Measurements from ENCODE around the gene NCAM2.
"Not testable (repeated sequence)": the region's sequence is repeated elsewhere in the genome, so short reads cannot be mapped to it uniquely, and the experiment has no call there.

The NCAM2 gene

GRCh38 chr21:21332492-21332891 lies 334.3 kb downstream of the NCAM2 start:
- DNase-seq (ENCODE audit: low spot score) = no peak

DNA sequence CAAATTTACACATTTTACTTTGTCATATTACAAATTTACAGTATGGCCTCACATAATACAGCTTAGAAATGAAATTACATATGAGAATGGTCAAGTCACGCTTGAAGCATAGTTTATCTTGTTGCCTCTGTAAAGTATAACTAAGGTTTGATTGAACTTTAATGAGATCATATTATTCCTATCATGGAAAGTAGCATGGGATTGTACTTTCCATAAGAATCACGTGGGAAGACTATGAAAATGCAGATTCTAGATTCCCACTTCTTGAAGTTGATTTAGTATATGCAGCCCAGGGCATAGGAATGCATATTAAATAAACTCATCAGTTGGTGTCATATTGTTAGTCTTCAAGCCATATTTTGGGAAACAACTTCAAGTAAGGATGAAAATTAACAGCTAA lies 342.8 kb downstream of the NCAM2 start:
- DNase-seq (ENCODE audit: low spot score) = no peak

- DNase-seq (ENCODE audit: low spot score) = no peak
Measured at GRCh38 chr21:21345296-21345695, 347.1 kb downstream of the NCAM2 start.

GRCh38 chr21:21345872-21346271 lies 347.7 kb downstream of the NCAM2 start:
- DNase-seq (ENCODE audit: low spot score) = no peak

GRCh38 chr21:21366277-21366676 lies 368.1 kb downstream of the NCAM2 start:
- no peak for DNase-seq (ENCODE audit: low spot score)

- no peak for DNase-seq (ENCODE audit: low spot score)
Measured at GRCh38 chr21:21367583-21367982, 369.4 kb downstream of the NCAM2 start.

DNA sequence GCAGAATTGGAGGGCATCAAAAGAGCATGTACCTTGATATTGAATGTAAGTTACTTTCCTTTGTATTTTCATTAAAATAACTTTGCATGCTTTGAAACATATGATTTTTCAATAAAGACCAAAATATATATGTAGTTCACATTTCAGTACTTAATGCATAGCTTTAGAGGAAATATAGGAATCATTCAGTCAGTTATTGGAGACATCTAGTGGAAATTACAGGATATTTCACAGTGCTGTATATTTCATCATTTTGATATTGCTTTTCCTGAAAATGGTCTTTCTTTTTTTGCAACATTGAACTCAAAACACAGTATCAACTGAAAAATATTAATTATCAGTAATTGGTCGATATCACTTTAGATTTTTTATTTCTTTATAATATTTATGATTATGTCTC lies 375.8 kb downstream of the NCAM2 start:
- DNase-seq (ENCODE audit: low spot score) = peak; percentile 5

DNA sequence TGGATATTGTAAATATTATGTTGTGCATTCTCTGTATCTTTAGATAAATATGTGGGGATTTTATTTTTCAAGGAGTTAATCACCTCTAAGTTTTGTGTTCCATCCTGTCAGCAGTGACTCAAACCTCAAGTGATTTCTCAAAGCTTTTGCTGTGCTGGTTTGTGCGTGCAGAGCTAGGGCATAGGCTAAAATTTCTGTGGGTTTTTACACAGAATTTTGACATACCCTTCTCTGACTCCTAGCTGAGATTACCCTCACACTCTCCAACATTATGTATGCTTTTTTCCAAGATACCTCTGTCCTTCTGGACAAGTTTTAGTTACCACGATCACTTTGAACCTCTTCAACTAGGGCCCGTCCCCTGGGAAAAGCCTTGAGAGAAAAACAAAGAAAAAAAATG lies 384.9 kb downstream of the NCAM2 start:
- DNase-seq (ENCODE audit: low spot score) = no peak

- DNase-seq (ENCODE audit: low spot score) = no peak
Measured at GRCh38 chr21:21384977-21385376, 386.8 kb downstream of the NCAM2 start.

DNA sequence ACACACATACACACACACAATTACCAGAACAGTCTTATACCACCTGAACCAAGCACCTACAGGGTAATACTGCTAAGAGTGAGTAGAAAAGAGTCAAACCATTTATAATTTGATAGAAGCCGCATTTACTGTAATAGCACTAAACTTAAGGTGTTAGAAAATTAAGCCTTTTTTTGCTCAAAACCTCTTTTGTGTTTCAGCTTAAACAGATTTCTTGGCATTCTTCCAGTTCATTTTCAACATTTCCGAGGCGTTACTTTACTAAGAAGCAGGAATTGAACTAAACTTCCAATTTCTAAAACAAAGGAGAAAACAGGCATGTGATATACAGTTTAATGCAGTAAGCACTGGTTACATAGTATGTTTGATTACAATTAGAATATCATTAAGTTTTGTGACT lies 387.2 kb downstream of the NCAM2 start:
- no peak for DNase-seq (ENCODE audit: low spot score)

- DNase-seq (ENCODE audit: low spot score) = no peak
Measured at GRCh38 chr21:21387916-21388315, 389.7 kb downstream of the NCAM2 start.

DNA sequence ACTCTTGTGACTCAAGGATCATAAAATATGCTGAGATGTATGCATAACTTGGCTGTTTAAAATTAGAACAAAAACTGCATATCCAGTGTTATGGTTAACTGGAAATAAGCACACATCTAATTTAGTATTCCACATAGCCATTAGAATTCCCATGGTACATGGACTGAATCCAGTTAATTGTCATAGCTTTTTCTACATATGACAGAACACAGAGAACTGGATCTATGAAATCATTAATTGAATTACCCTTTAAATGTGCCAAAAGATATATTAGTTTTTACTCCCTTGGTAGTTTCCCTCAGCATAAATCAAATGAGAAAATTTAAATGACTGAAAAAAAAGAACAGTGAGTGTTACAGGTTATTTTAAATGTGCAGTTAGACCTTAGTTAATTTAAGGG lies 395.9 kb downstream of the NCAM2 start:
- no peak for DNase-seq (ENCODE audit: low spot score)

DNA sequence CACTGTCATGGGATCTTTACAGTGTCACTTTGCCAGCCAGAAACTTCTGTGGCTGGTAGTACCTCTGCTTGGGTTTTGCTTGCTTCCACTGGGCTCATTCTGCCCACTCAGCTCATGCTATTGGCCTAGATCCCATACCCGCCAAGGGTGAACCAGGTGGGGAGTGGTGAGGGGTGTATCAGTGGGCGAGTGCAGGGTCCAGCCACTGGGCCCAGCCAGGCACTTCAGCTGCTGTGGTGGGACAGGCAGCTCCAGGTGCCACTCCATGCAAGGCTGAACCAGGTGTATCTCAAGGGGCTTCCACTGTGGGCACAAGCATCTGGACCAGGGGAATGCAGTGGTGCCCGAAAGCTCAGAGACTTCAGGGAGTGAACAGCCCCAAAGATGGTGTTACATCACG lies 398.2 kb downstream of the NCAM2 start:
- DNase-seq (ENCODE audit: low spot score) = no peak

GRCh38 chr21:21397464-21397863 lies 399.3 kb downstream of the NCAM2 start:
- no peak for DNase-seq (ENCODE audit: low spot score)

DNA sequence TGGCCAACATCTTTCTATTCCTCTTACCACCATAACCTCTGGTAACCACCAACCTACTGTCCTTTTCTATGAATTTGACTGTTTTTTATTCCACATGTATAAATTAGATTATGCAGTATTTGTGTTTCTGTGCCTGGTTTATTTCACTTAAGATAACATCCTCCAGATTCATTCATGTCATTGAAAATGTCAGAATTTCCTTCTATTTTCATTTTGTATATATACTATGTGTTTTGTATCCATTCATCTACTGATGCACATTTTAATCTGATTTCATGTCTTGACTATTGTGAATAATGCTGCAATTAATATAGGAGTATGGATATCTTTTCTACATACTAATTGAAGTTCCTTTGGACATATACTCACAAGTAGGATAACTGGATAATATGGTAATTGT lies 403.2 kb downstream of the NCAM2 start:
- DNase-seq (ENCODE audit: low spot score) = no peak

- not testable (repeated sequence) for DNase-seq (ENCODE audit: low spot score)
Measured at GRCh38 chr21:21402187-21402586, 404.0 kb downstream of the NCAM2 start.

- DNase-seq (ENCODE audit: low spot score) = not testable (repeated sequence)
Measured at GRCh38 chr21:21404261-21404660, 406.1 kb downstream of the NCAM2 start.

DNA sequence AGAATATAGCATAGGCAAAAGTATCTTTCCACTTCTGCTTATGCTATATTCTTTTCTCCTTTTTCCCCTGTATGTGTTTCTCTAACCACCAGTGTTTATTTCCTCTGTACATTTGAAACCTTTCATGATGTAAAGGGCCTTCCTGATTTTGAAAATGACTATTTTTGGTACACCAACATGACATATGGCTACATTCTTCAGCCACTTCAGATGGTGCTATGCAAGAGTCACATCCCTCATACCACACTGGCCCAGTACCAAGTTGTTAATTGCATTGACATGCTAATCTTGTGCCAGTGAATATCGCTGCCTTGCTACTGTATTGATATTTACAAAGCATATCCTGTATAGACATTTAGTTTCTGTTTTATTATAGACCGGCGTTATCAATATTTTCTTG lies 408.7 kb downstream of the NCAM2 start:
- no peak for DNase-seq (ENCODE audit: low spot score)

- DNase-seq (ENCODE audit: low spot score) = no peak
Measured at GRCh38 chr21:21412096-21412495, 413.9 kb downstream of the NCAM2 start.

GRCh38 chr21:21415741-21416140 lies 417.5 kb downstream of the NCAM2 start:
- no peak for DNase-seq (ENCODE audit: low spot score)

- no peak for DNase-seq (ENCODE audit: low spot score)
Measured at GRCh38 chr21:21434944-21435343, 436.7 kb downstream of the NCAM2 start.

DNA sequence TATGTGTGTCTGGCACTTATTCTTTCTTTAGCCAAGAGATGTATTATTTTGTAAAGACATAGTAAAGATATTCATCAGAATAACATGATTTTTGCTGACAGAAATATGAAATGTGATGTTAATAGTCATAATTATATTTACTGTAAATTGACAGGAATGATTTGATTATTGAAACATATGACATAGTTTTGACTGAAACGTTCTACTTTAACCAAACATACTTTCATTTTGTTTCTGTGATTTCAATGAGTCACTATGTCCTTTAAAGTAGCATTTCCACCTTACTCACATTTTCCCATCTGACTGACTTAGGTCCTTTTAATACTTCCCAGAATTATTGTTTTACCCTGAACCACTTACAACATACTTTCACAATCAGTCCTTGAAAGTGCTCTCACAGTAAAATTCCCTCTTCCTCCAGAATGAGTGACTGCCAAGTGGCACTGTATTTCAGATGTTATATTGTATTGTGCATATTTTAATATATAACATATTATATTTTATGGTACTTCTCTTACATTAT lies 437.9 kb downstream of the NCAM2 start:
- peak; percentile 2 for DNase-seq (ENCODE audit: low spot score)

DNA sequence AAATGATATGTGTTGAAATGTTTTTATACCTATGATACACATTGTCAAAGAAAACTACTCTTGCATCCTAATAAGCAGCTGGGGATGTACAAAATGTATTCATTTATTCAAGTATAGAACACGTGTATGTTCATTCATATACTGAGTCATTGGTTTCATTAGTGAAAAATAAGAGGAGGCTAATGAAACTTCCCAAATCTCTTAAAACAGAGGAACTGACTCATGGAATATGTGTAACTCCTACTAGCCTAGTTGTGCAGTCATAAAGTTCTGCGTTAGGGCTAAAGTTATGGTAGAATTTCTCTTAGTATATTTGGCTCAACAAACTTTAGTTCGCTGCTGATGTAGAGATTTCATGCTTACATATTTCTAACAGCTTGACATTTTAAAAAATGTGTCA lies 441.6 kb downstream of the NCAM2 start:
- DNase-seq (ENCODE audit: low spot score) = peak; percentile 10

- DNase-seq (ENCODE audit: low spot score) = no peak
Measured at GRCh38 chr21:21457077-21457476, 458.9 kb downstream of the NCAM2 start.

GRCh38 chr21:21458124-21458631 lies 460.0 kb downstream of the NCAM2 start:
- no peak for DNase-seq (ENCODE audit: low spot score)
